ENCODE data around the gene CHST15. TPM values are rescaled to one million over a fixed set of nuclear protein-coding genes. Genes with fewer than 3 reads are reported as not detected.

Gene CHST15
- total RNA-seq, 2 experiments from 2014 or later: 14.7 to 26.4 TPM

GRCh38 chr10:124086097-124086710 lies 7.2 kb downstream of the CHST15 start:
- Histone ChIP-seq H3K4me1 (ENCODE audit: insufficient read depth, low read length, poor library complexity, severe bottlenecking) (peaks cover 63% of the 10 kb centered on the region), H3K9me2 (ENCODE audit: insufficient read depth, low read length) (no peaks in the 10 kb centered on the region), H3K9me3 (ENCODE audit: low read length) (no peaks in the 10 kb centered on the region), H4K20me1 (ENCODE audit: insufficient read depth, low read length) (peaks cover 12% of the 10 kb centered on the region), H3K4me3 (ENCODE audit: low read depth, low read length, poor library complexity, severe bottlenecking) (no peak overlapping the region), H3K36me3 (ENCODE audit: insufficient read depth, low read length) (peaks cover 23% of the 10 kb centered on the region), H2AFZ (ENCODE audit: low read length) (no peak overlapping the region), H3K79me2 (ENCODE audit: insufficient read depth, low read depth, low read length) (peaks cover 55% of the 10 kb centered on the region), H3K4me2 (ENCODE audit: low read length) (peak overlapping the region; percentile 30; the same call in 1 of the 2 replicates), H3K27ac (ENCODE audit: low read depth, low read length, poor library complexity, severe bottlenecking) (no peak overlapping the region)
- CTCF ChIA-PET (ENCODE audit: unreplicated experiment): interaction anchor here (1.0 to 2.1 kb wide), 3 partner anchors 11 to 21 kb away, joined by 3 to 5 read pairs (median 3); no protein-coding TSS in a partner anchor
- intact Hi-C loops (cut with micrococcal nuclease; ENCODE audit: unreplicated experiment): no loop called here
- POLR2A ChIA-PET: interaction anchor here (1.1 to 4.0 kb wide), 4 partner anchors 13 to 20 kb away, joined by 3 to 19 read pairs (median 4); no protein-coding TSS in a partner anchor
- DNase-seq (ENCODE audit: low spot score): no peak
- TF ChIP-seq, protein P1, sequence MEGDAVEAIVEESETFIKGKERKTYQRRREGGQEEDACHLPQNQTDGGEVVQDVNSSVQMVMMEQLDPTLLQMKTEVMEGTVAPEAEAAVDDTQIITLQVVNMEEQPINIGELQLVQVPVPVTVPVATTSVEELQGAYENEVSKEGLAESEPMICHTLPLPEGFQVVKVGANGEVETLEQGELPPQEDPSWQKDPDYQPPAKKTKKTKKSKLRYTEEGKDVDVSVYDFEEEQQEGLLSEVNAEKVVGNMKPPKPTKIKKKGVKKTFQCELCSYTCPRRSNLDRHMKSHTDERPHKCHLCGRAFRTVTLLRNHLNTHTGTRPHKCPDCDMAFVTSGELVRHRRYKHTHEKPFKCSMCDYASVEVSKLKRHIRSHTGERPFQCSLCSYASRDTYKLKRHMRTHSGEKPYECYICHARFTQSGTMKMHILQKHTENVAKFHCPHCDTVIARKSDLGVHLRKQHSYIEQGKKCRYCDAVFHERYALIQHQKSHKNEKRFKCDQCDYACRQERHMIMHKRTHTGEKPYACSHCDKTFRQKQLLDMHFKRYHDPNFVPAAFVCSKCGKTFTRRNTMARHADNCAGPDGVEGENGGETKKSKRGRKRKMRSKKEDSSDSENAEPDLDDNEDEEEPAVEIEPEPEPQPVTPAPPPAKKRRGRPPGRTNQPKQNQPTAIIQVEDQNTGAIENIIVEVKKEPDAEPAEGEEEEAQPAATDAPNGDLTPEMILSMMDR (conservative IDR thresholded peaks at IDR 0.05; ENCODE audit: low read length): no peak
- no peak for TF ChIP-seq EZH2phosphoT487 (IDR thresholded peaks at IDR 0.05; ENCODE audit: borderline replicate concordance, low read depth, low read length)
- BruUV-seq (replicated peaks): no TSS peak

- Histone ChIP-seq H2AFZ (ENCODE audit: low read length) (no peak overlapping the region), H3K4me3 (ENCODE audit: low read depth, low read length, poor library complexity, severe bottlenecking) (no peak overlapping the region), H3K27ac (ENCODE audit: low read depth, low read length, poor library complexity, severe bottlenecking) (no peak overlapping the region), H3K9me2 (ENCODE audit: insufficient read depth, low read length) (no peaks in the 10 kb centered on the region), H3K4me2 (ENCODE audit: low read length) (peak overlapping the region; percentile 30), H4K20me1 (ENCODE audit: insufficient read depth, low read length) (peaks cover 7% of the 10 kb centered on the region), H3K36me3 (ENCODE audit: insufficient read depth, low read length) (peaks cover 23% of the 10 kb centered on the region), H3K4me1 (ENCODE audit: insufficient read depth, low read length, poor library complexity, severe bottlenecking) (peaks cover 63% of the 10 kb centered on the region), H3K79me2 (ENCODE audit: insufficient read depth, low read depth, low read length) (peaks cover 55% of the 10 kb centered on the region), H3K9me3 (ENCODE audit: low read length) (no peaks in the 10 kb centered on the region)
- CTCF ChIA-PET (ENCODE audit: unreplicated experiment): interaction anchor here (1.1 to 2.1 kb wide), 2 partner anchors 11 to 21 kb away, joined by 3 to 5 read pairs; no protein-coding TSS in a partner anchor
- POLR2A ChIA-PET: interaction anchor here (1.1 to 4.0 kb wide), 5 partner anchors 12 to 20 kb away, joined by 3 to 19 read pairs (median 4); no protein-coding TSS in a partner anchor
- intact Hi-C loops (cut with micrococcal nuclease; ENCODE audit: unreplicated experiment): no loop called here
- DNase-seq (ENCODE audit: low spot score): no peak
- no TSS peak for BruUV-seq (replicated peaks)
- TF ChIP-seq, protein P1 (conservative IDR thresholded peaks at IDR 0.05; ENCODE audit: low read length): no peak
- TF ChIP-seq EZH2phosphoT487 (IDR thresholded peaks at IDR 0.05; ENCODE audit: borderline replicate concordance, low read depth, low read length): no peak
These were observed 7.7 kb downstream of the CHST15 start for GRCh38 chr10:124085680-124086079.

DNA sequence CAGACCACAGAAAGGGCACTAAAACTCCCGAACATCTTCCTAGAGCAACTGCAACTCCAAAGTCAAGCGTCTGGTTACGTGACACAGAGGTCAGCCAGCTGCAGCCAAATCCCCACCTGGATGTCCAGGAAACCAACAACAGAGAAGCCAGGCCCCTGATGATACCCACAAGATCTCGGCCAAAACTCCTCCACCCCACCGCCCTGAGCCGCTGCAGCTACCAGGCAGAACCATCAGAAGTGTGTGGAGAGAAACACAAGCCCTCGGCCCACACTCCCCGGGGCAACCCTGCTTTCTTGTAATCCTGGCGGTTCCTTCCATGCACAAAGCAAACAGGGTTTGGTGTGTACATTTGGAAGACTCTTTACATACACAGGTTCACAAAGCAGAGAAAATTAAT lies 8.7 kb downstream of the CHST15 start:
- no peaks in the 10 kb centered on the region for H4K20me1 ChIP-seq (ENCODE audit: insufficient read depth, low read length)
- ChIA-PET CTCF (ENCODE audit: unreplicated experiment) (interaction anchor here (2.1 kb wide), 1 partner anchor 22 kb away, joined by 5 read pairs; no protein-coding TSS in a partner anchor), POLR2A (interaction anchor here (0.9 to 4.0 kb wide), 6 partner anchors 10 to 35 kb away, joined by 3 to 19 read pairs (median 4); no protein-coding TSS in a partner anchor)
- TF ChIP-seq EZH2phosphoT487 (IDR thresholded peaks at IDR 0.05; ENCODE audit: borderline replicate concordance, low read depth, low read length): no peak
- TF ChIP-seq, protein P1 (conservative IDR thresholded peaks at IDR 0.05; ENCODE audit: low read length): no peak
- no peak overlapping the region for H2AFZ ChIP-seq (ENCODE audit: low read length)
- no peak overlapping the region for H3K4me3 ChIP-seq (ENCODE audit: low read depth, low read length, poor library complexity, severe bottlenecking)
- peaks cover 67% of the 10 kb centered on the region for H3K4me1 ChIP-seq (ENCODE audit: insufficient read depth, low read length, poor library complexity, severe bottlenecking)
- intact Hi-C loops (cut with micrococcal nuclease; ENCODE audit: unreplicated experiment): no loop called here
- peak overlapping the region; percentile 30 for H3K4me2 ChIP-seq (ENCODE audit: low read length)
- no peak for DNase-seq (ENCODE audit: low spot score)
- no peaks in the 10 kb centered on the region for H3K9me2 ChIP-seq (ENCODE audit: insufficient read depth, low read length)
- H3K9me3 ChIP-seq (ENCODE audit: low read length): no peaks in the 10 kb centered on the region
- BruUV-seq (replicated peaks): no TSS peak
- peaks cover 51% of the 10 kb centered on the region; the same call in 1 of the 2 replicates for H3K79me2 ChIP-seq (ENCODE audit: insufficient read depth, low read depth, low read length)
- H3K36me3 ChIP-seq (ENCODE audit: insufficient read depth, low read length): peaks cover 23% of the 10 kb centered on the region
- no peak overlapping the region for H3K27ac ChIP-seq (ENCODE audit: low read depth, low read length, poor library complexity, severe bottlenecking)
